HG03575 (cell line): ENCODE data around the gene POLR3B.
"Not testable (repeated sequence)": the region's sequence is repeated elsewhere in the genome, so short reads cannot be mapped to it uniquely, and the experiment has no call there.

ENCODE experiments used
- ATAC-seq: cut with Tn5 transposase; IDR thresholded peaks from one replicate; pipeline ENCODE4 v1.9.1; 2021; ENCODE audit not compliant: unreplicated experiment, insufficient number of reproducible peaks, low FRiP score; ENCODE audit errors: extremely low read depth

The POLR3B gene

GRCh38 chr12:106341086-106341877 lies 16.3 kb upstream of the POLR3B start:
- ATAC-seq = no peak

DNA sequence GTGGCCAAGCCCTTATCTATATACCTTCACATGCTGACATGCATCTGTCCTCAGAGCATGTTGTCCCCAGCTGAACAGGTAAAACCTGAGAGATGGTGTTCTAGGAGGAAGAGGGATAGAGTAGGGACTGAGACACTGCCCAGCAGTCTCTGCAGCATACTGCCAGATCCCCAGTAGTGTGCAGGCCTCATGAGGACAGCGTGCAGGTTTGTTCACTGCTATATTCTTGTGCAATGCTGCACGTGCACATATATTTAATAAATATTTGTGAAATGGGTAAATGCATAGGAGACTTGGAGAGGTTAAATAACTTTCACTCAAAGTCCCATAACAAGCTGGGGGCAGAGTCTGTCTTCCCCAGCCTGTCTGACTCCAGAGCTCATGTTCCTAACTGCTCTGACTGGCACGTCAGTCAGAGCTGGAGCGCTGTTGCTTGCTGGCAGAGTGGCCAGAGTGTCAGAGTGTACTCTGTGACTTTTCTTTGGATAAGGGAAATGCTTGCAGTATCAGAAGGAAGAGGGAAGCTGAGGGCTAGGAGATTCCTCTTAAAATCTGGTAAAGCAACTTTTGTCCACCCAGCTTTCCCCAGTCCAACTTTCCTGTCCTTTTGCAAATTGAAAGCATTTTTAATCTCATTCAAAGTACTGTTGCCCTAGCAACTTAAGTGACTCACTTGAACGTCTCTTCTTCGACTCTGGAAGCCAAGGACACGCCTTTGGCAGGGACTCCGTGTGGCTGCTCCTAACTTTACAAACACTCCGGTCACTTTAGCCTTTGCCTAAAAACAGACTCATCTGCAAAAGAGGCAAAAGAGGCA lies 14.9 kb upstream of the POLR3B start:
- no peak for ATAC-seq

- ATAC-seq = no peak
Observed at GRCh38 chr12:106343214-106343528, 14.4 kb upstream of the POLR3B start.

DNA sequence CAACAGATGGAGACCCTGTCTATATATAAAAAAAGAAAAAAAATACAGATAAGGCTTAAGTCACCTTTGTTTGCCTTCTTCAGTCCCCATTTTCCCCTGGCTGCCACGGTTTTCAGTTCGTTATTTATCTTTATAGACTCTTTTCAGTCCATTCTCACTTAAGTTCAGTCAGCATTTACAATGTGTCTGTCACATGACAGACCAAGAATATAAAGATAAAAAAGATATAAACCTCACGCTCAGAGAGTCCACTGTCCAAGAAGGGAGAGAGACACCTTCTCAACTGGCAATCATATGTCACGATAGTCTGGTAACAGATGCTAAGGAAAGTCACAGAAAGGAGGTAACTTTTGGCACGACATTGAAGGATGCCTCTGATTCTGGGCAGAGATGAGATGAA lies 13.4 kb upstream of the POLR3B start:
- ATAC-seq = no peak

DNA sequence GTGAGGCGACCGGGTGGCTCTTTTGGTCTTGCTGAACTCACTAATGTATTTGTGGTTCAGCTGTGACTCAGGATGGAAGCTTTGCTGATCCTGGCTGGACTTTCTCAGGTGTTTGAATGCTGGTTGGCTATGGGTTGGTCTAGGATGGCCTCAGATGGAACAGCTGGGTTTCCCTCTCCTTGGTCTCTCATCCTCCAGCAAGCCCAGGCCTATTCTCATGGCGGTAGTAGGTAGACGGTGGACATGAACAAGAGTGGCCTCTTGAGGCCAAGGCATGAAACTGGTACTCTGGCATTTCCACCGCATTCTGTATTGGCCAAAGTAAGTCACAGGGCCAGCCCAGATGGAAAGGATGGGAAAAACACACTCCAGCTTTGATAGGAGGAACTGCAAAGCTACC lies 11.8 kb upstream of the POLR3B start:
- ATAC-seq = no peak

DNA sequence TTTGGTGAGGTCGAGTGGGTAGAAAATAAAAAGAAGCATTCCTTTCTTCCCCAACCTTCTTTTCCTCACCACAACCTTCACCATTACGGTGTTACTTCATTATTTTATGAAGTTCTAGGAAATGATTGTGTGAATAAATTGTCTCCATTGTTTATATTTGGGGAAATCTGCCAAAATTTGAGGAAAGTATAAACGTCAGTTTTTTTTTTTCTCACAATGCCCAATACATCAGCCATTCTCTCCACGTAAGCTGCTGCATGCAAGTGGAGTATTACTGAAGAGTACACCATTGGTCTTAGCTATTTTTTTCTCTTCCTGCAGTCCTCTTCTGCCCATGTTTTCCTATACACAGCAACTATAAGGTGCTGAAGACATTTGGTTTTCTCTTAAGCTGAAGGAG lies 9.1 kb upstream of the POLR3B start:
- ATAC-seq = no peak

DNA sequence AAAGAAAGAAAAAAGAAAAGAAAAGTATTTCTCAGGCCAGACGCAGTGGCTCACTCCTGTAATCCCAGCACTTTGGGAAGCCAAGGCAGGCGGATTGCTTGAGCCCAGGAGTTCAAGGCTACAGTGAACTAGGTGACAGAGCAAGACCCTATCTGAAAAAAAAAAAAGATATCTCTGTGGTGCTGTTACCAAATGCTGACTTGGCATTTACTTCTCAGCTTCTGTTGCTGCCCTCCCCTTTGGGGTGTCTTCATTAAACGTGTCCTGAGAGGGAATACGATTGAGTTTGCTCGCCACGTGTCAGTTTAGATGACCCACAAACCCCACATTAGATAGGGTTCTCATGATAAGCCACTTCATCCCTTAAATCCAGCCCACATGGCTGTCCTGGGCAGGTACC lies 4.4 kb upstream of the POLR3B start:
- ATAC-seq = no peak

DNA sequence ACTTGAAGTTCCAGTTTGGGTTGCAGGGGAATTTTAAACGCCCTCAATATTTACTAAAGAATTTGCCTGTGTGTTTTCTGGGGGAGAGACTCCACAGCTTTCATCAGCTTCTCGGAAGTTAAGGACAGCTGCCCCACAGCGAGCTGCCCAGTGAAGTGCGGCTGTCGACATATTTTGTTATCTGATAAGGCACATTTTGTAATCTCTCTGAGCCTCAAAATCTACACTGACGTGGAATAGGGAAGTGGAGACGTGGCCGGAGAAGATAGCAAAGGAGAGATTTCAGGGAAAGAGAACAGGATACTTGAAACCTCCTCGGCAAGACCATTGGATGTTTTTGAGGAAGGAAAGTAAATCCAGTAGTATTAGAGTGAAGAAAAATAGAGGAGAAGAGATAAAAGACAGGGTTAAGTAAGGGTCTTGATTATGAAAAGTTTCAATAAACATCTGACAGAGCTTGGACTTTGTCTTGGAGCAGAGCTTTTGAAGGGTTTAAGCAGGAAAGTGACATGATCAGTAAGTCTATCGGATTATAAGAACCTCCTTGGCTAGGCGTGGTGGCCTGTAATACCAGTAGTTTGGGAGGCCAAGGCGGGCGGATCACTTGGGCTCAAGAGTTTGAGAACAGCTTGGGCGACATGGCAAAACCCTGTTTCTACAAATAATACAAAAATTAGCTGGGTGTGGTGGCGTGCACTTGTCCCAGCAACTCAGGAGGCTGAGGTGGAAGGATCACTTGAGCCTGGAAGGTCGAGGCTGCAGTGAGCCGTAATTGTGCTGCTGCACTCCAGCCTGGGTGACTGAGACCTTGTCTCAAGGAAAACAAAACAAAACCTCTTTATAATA lies 1.1 kb downstream of the POLR3B start:
- ATAC-seq = no peak

DNA sequence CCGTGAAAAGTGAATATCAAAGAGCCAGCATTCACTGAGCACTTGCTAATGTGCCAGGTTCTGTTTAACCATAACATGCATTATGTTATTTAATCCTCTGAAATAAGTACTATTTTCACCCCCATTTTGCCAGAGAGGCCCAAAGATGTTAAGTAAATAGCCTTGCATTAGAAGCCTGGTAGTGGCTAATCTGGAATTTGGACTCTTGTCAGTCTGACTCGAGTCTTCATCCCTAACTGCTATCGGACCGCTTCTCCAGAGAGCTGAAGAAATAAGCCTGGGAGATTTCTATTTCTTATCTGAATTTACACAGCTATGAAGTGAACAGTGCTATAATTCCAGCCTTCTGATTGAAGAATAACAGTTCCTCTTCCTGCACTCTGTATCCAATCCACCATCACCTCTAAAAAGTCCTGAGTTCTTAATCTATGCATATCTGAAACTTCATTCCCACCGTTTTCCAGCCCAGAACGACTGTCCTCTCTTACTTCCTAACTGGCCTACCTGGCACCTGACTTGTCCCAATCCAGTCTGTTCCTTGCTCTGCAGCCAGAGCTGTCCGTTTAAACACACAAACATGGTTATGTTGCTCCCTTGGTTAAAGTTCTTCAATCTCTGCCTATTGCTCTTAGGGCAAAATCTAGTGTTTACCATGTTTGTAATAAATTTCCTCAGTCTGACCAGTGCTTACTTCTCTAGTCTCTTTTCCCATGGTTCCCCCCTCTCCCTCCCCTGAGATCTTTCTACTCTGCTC lies 2.3 kb downstream of the POLR3B start:
- ATAC-seq = no peak

- no peak for ATAC-seq
Observed at GRCh38 chr12:106360400-106360994, 2.9 kb downstream of the POLR3B start.

DNA sequence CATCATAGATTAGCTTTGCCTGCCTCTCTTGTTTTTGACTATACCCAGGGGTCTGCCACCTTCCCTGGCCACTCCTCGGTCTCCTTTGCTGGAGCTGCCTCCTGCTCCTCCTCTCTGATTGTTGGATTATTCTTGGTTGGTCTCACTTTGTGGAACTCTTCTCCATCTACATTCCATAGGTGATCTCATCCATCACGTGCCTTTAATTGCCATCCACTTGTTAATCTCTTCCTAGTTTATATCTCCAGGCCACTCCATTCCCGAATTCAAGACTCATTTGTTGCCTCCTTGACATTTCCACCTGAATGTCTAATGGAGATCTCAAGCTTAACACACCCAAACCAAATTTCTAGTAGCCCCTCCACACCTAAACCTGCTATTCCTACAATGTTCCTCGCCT lies 5.4 kb downstream of the POLR3B start:
- no peak for ATAC-seq

GRCh38 chr12:106364261-106364660 lies 6.7 kb downstream of the POLR3B start:
- no peak for ATAC-seq

GRCh38 chr12:106369624-106370346 lies 12.2 kb downstream of the POLR3B start:
- no peak for ATAC-seq

GRCh38 chr12:106378788-106379187 lies 21.2 kb downstream of the POLR3B start:
- no peak for ATAC-seq

GRCh38 chr12:106380954-106381353 lies 23.4 kb downstream of the POLR3B start:
- no peak for ATAC-seq

DNA sequence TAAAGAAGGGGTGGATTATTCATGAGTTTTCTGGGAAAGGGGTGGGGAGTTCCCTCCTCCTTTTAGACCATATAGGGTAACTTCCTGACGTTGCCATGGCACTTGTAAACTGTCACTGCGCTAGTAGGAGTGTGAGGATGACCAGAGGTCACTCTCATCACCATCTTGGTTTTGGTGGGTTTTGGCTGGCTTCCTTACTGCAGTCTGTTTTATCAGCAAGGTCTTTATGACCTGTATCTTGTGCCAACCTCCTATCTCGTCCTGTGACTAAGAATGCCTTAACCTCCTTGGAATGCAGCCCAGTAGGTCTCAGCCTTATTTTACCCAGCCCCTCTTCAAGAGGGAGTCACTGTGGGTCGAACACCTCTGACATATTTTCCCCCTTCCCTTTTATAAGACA lies 24.3 kb downstream of the POLR3B start:
- ATAC-seq = not testable (repeated sequence)

DNA sequence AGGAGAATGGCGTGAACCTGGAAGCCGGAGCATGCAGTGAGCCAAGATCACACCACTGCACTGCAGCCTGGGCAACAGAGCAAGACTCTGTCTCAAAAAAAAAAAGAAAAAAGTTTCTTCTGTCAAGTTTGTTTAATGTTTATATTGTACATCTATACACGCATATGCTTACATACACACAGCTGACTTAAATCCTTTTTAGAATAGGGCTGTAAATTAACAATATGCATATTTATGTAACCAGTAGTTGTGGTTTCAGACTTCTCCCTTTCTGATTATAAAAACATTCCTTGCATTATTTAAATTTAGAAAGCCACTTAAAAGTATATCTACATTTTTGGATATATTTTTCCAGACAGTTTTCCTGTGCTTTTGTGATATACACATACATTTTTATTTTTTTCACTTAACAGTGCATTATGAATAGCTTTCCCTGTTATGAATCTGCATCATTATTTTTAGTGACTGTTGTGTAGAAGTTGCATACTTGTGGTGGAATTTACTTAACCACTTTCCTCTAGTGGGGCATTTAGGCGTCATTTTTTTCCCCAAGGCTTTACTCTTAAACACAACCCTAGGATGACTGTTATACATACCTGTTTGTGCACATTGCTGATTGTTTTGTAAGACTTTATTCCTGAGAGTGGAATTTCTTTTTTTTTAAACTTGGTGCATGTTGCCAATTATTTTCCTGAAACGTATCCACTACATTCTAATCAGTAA lies 29.4 kb downstream of the POLR3B start:
- ATAC-seq = no peak
